Measurements from ENCODE around the gene NFASC. TPM values are rescaled to one million over a fixed set of nuclear protein-coding genes. Genes with fewer than 3 reads are reported as not detected.
A peak's percentile ranks its signal among the peaks of the same experiment; 100 is the strongest.

The NFASC gene
- total and polyA plus RNA-seq, 8 donors = 3.3 to 12.7 (median 6.7) TPM

DNA sequence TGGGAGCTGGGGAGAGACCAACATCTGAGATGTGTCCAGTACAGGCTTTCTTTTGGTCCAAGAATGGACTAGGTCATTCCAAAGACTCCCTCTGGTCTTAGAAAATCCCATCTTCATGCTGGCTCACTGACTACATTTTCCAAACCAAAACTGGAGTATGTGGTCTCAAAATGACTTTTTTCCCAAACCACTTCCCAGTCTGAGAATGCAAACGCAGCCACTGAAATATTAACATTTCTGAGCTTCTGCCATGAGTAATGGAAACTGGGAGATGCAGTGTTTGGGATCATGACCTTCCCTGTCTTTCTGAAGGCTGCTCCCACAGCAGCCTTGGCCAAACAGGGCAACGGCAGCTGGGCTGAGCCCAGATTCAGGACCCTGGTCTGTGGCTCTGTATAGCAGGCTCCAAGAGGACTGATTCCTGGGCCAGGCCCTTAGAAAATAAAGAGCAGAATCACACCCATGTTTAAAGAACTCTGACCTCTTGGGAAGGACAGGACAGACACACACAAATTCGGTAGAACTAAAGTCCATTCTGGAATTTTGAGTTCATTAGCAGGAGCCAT lies 110.3 kb downstream of the NFASC start:
- Histone ChIP-seq H3K9me3 (no peaks in the 10 kb centered on the region), H3K27me3 (no peaks in the 10 kb centered on the region), H3K4me3 (no peak overlapping the region), H3K27ac (no peak overlapping the region), H3K4me1 (no peaks in the 10 kb centered on the region), H3K36me3 (no peaks in the 10 kb centered on the region)
- WGBS, 2 donors = 49 to 61% methylated on average over 3 of the region's 3 CpGs
- DNase-seq (no peak), FAIRE-seq (no peak), ATAC-seq (peak in 1 of 4 donors; percentile 43)
- TF ChIP-seq, protein P1, sequence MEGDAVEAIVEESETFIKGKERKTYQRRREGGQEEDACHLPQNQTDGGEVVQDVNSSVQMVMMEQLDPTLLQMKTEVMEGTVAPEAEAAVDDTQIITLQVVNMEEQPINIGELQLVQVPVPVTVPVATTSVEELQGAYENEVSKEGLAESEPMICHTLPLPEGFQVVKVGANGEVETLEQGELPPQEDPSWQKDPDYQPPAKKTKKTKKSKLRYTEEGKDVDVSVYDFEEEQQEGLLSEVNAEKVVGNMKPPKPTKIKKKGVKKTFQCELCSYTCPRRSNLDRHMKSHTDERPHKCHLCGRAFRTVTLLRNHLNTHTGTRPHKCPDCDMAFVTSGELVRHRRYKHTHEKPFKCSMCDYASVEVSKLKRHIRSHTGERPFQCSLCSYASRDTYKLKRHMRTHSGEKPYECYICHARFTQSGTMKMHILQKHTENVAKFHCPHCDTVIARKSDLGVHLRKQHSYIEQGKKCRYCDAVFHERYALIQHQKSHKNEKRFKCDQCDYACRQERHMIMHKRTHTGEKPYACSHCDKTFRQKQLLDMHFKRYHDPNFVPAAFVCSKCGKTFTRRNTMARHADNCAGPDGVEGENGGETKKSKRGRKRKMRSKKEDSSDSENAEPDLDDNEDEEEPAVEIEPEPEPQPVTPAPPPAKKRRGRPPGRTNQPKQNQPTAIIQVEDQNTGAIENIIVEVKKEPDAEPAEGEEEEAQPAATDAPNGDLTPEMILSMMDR (IDR thresholded peaks at IDR 0.05) = no peak
- intact Hi-C loops (cut with DNase I) = loop anchor here in 2 of 3 donors (5.0 to 10.0 kb wide), 2 partner anchors 76 to 154 kb away; no protein-coding TSS in a partner anchor

DNA sequence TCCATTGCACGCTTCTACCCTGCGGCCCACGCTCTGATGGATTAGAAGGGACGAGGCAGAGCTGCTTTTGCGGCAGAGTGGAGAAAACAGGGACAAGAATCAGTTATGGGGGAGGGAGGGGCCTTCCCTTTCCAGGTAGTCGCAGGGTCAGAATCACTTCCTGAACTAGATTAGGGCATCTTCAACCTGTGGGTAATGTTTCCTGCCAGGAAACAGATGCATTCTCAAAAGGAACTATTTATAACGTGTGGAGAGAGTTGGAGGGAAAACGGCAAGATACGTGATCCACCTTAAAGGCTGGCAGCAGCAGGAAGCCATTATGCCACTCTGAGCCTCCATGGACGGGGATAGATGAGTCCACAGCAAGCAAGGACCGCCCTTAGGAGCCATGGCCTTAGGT lies 112.5 kb downstream of the NFASC start:
- 59 to 67% methylated on average over 11 of the region's 11 CpGs for WGBS, 2 donors
- Histone ChIP-seq H3K27ac (no peak overlapping the region), H3K27me3 (no peaks in the 10 kb centered on the region), H3K4me1 (no peaks in the 10 kb centered on the region), H3K36me3 (no peaks in the 10 kb centered on the region), H3K4me3 (no peak overlapping the region), H3K9me3 (no peaks in the 10 kb centered on the region)
- FAIRE-seq = no peak
- no peak for ATAC-seq
- no peak for DNase-seq
- TF ChIP-seq, protein P1 (IDR thresholded peaks at IDR 0.05) = no peak
- intact Hi-C loops (cut with DNase I) = loop anchor here in 2 of 3 donors (5.0 to 10.0 kb wide), 2 partner anchors 74 to 152 kb away; no protein-coding TSS in a partner anchor

DNA sequence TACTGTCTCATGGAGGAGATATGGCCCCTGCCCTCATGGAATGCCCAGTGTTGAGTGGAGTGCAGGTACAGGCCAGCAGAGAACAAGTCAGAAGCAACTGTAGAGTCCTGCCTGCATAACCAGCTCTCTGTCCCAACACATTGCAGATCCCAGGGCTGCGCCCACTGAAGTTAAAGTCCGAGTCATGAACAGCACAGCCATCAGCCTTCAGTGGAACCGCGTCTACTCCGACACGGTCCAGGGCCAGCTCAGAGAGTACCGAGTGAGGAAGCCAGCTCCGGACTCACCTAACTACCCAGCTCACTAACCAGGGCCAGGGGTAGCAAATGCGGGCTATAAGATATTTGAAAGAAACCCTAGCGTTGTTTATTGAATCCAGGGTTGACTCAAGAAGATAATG lies 113.2 kb downstream of the NFASC start:
- Histone ChIP-seq H3K27ac (no peak overlapping the region), H3K4me3 (no peak overlapping the region), H3K9me3 (no peaks in the 10 kb centered on the region), H3K36me3 (no peaks in the 10 kb centered on the region), H3K27me3 (no peaks in the 10 kb centered on the region), H3K4me1 (no peaks in the 10 kb centered on the region)
- no peak for DNase-seq
- FAIRE-seq = no peak
- no peak for ATAC-seq
- intact Hi-C loops (cut with DNase I) = loop anchor here in 2 of 3 donors (5.0 to 10.0 kb wide), 2 partner anchors 73 to 151 kb away; no protein-coding TSS in a partner anchor
- 74 to 80% methylated on average over 10 of the region's 10 CpGs for WGBS, 2 donors
- TF ChIP-seq, protein P1 (IDR thresholded peaks at IDR 0.05) = no peak

DNA sequence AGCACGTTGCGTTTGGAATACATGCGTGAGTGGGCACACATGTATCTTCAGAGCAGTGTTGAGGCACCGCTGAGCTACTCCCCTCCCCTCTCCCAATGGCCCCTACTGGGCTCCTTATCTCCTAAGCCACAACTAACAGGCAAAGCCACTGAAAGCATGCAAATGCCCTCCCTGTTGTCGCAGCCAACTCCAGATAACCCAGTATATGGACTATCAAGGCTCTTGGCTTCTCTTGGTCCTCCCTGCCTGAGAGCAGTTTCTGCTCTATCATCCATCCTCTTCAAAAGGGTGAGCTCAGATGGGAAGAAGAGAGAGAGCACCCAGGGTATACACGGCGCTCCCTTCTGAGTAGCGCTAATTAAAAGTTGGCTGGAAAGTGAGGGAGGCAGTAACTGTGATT lies 113.8 kb downstream of the NFASC start:
- H3K9me3 ChIP-seq = no peaks in the 10 kb centered on the region
- no peak overlapping the region for H3K27ac ChIP-seq
- no peaks in the 10 kb centered on the region for H3K36me3 ChIP-seq
- 63 to 72% methylated on average over 8 of the region's 8 CpGs for WGBS, 2 donors
- TF ChIP-seq, protein P1 (IDR thresholded peaks at IDR 0.05) = no peak
- no peak for ATAC-seq
- DNase-seq = no peak
- H3K4me3 ChIP-seq = no peak overlapping the region
- no peaks in the 10 kb centered on the region for H3K4me1 ChIP-seq
- FAIRE-seq = no peak
- H3K27me3 ChIP-seq = no peaks in the 10 kb centered on the region
- intact Hi-C loops (cut with DNase I) = loop anchor here in 2 of 3 donors (5.0 to 10.0 kb wide), 2 partner anchors 73 to 150 kb away; no protein-coding TSS in a partner anchor

DNA sequence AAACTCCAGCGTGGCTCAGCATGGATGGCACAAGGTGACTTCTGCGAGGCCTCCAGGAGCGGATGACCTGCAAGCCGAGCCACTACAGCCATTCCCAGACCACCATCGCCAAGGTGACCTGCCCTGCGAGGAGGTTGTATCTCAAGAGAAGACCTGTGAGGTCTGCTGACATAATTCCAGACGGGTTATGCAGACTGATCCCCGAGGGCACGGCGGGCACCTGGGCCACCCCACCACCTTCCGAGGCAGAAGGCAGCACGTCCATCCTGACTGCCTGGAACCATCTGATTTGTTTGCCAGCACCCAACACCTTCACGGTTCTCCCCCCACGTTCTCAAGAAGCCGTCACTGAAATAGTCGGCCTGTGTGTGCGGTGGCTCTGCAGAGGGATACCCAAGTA lies 115.5 kb downstream of the NFASC start:
- no peak for FAIRE-seq
- intact Hi-C loops (cut with DNase I) = loop anchor here in 1 of 3 donors (10.0 kb wide), 1 partner anchor 149 kb away; no protein-coding TSS in a partner anchor
- WGBS, 2 donors = 61 to 76% methylated on average over 17 of the region's 17 CpGs

More for the DNA sequence above, 115.5 kb downstream of the NFASC start:
- Histone ChIP-seq H3K9me3 (no peaks in the 10 kb centered on the region), H3K36me3 (no peaks in the 10 kb centered on the region), H3K4me1 (no peaks in the 10 kb centered on the region), H3K27me3 (no peaks in the 10 kb centered on the region), H3K27ac (no peak overlapping the region), H3K4me3 (no peak overlapping the region)
- DNase-seq (no peak), ATAC-seq (no peak)
- TF ChIP-seq, protein P1 (IDR thresholded peaks at IDR 0.05) = no peak

Measured in pancreas (tissue), 10 donors.